LHCN-M2 (cell line): ENCODE measurements around the gene SEMA3B. TPM values are rescaled to one million over a fixed set of nuclear protein-coding genes. Genes with fewer than 3 reads are reported as not detected.

Experiments
- DNase-seq: peaks from one replicate; pipeline ENCODE4 v3.0.0-alpha.2; 2012; ENCODE audit warnings: low read depth
- total RNA-seq: library from RNA; depleted of rRNA; stranded (reverse); fragments of >200 nt; gene quantifications from 2 replicates; pipeline ENCODE4 v1.2.3, GENCODE V29; 2014

Gene SEMA3B
- total RNA-seq, 1 experiment from 2014 or later, result 4.1 TPM

DNA sequence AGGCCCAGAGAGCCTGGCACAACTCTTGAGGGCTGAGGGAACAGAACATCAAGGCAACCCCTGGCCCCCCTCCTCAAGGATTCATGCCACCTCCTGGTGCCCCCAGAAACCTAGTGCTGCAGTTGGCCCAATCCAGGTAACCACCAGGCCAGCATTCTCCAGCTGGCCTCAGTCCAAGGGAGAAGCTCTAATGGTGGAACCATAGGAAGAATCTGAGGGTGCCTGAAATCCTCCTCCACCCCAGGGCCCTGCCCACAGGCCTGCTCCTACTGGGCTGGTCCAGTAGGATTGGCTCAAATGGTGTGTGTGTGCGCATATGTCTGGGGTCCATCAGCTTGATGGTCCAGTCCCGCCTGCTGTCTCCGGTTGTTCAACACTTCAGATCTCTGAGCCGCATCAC, 45.9 kb downstream of the SEMA3B start:
- no peak for DNase-seq

- no peak for DNase-seq
These were observed 47.8 kb downstream of the SEMA3B start for GRCh38 chr3:50316657-50317242.

DNA sequence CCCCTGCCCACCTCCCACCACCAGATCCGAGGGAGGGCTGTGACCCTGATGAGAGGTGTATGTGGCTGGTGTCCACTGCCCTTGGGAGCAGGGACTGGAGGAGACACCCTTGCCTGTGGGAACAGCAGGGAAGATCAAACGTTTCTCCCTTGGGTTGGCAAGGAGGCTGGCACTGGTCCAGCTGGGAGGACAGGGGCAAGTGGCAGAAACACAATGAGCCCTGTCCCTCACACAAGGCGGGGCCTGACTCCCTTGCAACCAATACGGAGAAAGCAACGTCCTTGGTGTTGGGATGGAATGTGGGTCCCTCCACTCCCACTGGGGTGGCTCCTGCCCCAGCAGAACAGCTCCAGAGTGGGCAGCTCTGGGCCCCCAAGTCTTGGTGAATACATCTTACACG, 48.4 kb downstream of the SEMA3B start:
- no peak for DNase-seq

DNA sequence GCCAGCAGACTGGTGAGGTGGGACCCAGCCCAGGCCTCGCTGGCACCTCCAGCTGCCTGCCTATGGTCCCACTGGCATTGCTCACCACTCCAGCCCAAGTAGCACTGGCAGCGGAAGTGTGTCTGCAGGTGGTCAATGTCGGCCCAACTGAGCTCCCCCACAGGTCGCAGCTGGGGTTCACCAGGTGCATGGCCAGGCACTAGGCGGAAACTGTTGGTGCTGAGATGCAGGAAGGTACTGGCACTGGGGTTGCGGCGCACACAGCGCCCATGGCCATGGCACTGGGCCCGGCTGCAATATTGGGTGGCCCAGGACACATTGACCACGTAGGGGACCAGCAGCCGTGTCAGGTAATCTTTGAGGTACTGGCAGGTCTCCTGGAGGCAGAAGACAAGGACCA, 49.2 kb downstream of the SEMA3B start:
- no peak for DNase-seq

- DNase-seq, result no peak
These were observed 49.7 kb downstream of the SEMA3B start for GRCh38 chr3:50318615-50319014.

GRCh38 chr3:50319181-50319893, 50.4 kb downstream of the SEMA3B start:
- no peak for DNase-seq

GRCh38 chr3:50319894-50320625, 51.1 kb downstream of the SEMA3B start:
- DNase-seq, result no peak

- peak; percentile 63 for DNase-seq
These were observed 51.9 kb downstream of the SEMA3B start for GRCh38 chr3:50320853-50321335.

GRCh38 chr3:50321336-50322114, 52.6 kb downstream of the SEMA3B start:
- DNase-seq, result peak; percentile 85

- no peak for DNase-seq
These were observed 53.1 kb downstream of the SEMA3B start for GRCh38 chr3:50322115-50322385.

GRCh38 chr3:50322386-50323091, 53.6 kb downstream of the SEMA3B start, which contains the start of gene HYAL2:
TSS of gene HYAL2 (minus strand) at chr3:50322745. CDS start at chr3:50320489, 2,256 bp downstream.
- no peak for DNase-seq

- DNase-seq, result no peak
These were observed 54.2 kb downstream of the SEMA3B start for GRCh38 chr3:50323092-50323600.

DNA sequence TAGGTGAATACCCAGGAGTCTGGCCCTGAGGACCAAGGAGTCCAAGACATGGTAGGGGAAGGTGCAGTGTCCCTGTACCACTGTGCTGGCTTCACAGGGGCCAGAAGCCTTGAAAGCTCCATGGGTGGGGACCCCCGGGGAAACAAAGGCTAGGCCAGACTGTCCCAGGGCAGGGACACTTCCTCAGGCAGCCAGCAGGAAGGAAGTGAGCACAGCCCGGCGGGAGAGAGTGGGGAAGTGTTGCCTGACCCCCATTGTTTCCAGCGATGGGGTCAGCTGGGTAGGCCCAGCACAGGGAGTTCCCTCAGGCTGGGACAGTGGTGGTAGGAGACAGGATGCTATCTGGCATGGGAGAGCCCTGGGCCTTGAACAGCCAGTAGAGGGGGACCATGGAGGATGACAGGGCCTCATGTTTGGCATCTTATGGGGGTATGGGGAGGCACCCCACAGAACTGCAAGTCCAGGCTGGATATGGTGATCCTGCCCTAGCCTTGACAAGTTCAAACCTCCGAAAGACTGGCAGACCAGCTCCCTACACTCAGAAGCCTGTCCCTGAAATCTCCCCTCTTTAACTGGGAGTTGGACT, 54.8 kb downstream of the SEMA3B start:
- DNase-seq, result no peak

- DNase-seq, result peak; percentile 57
These were observed 55.6 kb downstream of the SEMA3B start for GRCh38 chr3:50324351-50325112.

GRCh38 chr3:50325113-50325480, 56.1 kb downstream of the SEMA3B start:
- no peak for DNase-seq

DNA sequence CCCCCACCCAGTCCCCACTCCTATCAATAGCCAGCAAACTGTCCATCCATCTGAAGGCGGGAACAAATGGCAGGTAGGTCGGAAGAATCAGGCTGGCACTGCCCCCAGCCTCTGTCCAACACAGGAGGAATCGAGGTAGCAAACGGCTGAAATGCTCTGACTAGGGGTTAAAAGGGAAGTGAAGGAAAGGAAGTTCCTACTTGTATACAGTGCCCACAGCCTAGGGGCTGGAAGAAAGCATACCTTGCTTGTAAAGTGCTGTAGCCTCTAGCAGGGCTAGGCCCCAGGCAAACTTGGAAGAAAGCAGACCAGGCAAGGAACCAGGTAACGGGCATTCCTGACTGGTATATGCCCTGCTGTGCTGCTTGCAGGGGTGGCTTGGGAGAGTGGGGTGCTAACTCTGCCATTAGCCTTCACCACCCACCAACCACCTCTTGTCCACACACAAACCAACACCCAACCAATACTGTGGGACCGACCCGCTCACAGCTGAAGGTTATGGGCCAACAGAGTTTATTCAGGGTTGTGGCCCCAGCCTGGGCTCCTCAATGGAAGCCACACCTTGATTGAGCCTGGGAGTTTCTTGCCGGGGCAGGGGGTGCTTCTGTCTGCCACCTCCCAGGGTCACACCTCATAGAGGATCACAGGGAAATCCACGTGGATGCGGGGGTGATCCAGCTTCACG, 56.7 kb downstream of the SEMA3B start:
- DNase-seq, result no peak

- no peak for DNase-seq
These were observed 57.2 kb downstream of the SEMA3B start for GRCh38 chr3:50326182-50326541.

GRCh38 chr3:50327129-50327528, 58.2 kb downstream of the SEMA3B start:
- DNase-seq, result no peak
